Measurements from ENCODE around the gene ARHGEF17.
"Not testable (repeated sequence)": the region's sequence is repeated elsewhere in the genome, so short reads cannot be mapped to it uniquely, and the experiment has no call there.

The ARHGEF17 gene

DNA sequence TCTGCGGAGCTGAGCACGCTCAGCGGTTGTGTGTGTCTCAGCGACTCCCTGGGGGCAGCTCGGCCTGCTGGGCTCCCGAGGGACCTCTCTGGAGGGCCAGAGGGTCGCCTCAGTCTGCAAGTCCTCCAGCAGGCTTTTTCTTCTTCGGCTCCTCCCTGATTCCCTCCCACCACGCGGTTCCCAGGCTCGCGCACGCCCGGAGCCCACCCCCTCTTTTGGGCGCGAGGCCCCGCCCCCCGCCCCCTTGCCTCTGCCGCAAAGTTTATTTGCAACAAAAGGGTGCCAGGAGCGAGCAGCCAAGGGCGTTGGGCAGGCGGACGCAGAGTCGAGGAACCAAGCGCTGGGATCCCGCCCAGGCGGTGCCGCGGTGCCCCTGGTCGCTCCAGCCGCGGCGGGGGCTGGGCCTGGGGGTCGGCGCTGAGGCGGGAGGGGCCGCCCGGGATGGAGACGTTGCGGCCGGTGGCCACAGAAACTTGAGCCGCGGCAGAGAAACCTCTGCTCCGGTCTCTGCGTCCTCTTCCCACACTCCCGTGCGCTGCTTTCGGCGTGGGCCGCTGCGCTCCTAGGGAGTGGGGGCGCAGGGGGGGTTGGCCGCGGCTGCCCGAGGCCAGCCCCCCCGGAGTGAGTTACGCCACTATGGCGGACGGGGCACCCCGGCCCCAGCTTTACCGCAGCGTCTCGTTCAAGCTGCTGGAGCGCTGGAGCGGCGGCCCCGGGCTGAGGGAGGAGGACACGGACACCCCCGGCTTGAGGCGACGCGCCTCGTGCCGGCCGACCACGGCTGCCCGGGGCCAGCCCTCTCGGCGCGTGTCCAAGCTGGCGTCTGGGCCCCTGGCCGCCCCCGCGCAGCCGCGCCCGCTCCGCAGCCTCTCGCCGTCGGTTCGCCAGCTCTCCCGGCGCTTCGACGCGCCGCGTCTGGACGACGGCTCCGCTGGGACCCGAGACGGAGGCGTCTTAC is at the start of gene ARHGEF17:
TSS of gene ARHGEF17 (plus strand) at position 274 of the 958 bp plus-strand sequence. CDS start at position 637, 363 bp downstream.
- DNase-seq = peak; percentile 34

DNA sequence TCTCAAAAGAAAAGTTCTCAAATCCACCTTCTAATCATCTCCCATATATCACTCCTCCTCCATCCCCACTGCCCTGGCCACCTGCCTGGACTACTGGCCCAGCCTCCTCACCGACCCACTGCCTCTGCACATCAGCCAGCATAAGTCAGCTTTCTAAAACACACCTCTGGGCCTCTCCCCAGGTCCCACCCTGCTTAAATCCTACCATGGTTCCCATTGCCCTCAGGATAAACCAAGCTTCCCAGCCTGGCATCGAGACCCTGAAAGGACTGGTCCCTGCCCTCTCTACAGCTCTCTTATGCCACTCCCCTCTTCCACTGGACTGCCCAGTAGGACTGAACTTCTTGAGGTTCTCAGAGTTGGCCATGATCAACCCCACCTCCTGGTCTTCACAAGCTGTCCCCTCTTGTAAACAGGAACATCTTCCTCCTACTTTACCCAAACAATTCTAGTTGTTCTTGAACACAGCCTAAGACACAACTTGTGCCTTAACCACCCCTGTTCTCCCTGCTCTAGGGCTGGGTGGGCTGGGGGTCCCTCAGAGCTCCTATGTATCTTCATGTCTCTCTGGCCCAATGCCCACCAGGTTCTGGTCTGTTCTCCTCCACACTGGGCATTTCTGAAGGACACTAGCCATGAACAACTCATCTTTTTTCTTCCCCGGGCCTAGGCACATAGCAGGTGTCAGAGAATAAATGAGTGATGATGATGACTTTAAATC is 48.5 kb upstream of the ARHGEF17 start:
- in situ Hi-C loops (cut with MboI; ENCODE audit: low pct_unique_long_range_greater_than_20kb, low sequenced_read_pairs) = no loop called here
- no peak for DNase-seq

More for the DNA sequence above, at the start of gene ARHGEF17:
- in situ Hi-C loops (cut with MboI; ENCODE audit: low pct_unique_long_range_greater_than_20kb, low sequenced_read_pairs) = no loop called here

DNA sequence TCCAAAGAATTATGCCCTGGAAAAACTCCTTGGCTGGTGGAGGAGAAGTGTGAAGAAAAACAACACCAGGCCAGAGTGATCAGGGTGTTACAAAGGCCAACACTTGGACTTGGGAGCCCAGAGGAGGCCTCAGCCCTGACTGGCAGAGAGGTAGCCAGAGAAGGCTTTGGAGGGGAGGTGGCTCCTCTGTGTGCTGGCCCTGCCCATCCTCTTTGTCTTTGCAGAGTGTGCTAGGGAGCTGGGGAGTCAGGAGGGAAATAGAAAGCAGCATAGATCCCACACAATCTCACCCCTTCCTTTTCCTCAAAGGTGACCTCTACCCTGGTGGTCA is 48.0 kb upstream of the ARHGEF17 start:
- in situ Hi-C loops (cut with MboI; ENCODE audit: low pct_unique_long_range_greater_than_20kb, low sequenced_read_pairs) = no loop called here
- DNase-seq = no peak

DNA sequence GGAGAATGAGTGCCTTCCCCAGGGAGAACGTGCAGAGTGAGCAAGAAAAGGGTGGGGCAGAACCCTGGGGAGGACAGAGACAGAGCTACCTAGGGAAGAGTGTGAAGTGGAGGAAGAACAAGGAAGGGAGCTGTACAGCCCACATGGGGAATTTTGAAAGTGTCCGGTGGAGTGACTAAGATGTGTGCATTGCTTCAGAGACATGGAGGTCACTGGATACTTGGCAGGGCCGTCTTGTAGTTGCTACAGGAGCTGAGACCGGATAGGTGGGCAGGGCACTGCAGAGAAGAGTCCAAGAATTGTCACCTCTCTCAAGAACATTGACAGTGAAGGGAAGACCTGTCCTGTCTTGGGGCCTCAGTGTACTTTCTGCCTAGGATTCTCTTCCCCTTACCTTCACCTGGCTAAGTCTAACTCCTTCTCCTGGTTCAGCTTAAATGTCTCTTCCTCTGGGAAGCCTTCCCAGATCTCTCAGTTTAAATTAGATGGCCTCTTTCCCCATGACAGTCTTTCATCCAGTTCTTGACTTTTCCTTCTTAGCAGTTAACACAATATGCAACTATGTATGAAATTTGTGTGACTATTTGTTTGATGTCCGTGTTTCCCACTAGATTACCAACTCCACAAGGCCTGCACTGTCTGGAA is 45.1 kb upstream of the ARHGEF17 start:
- no peak for DNase-seq
- in situ Hi-C loops (cut with MboI; ENCODE audit: low pct_unique_long_range_greater_than_20kb, low sequenced_read_pairs) = no loop called here

- in situ Hi-C loops (cut with MboI; ENCODE audit: low pct_unique_long_range_greater_than_20kb, low sequenced_read_pairs) = no loop called here
- DNase-seq = no peak
These were observed 44.4 kb upstream of the ARHGEF17 start for GRCh38 chr11:73263640-73264039.

GRCh38 chr11:73265278-73265810 is 42.7 kb upstream of the ARHGEF17 start:
- in situ Hi-C loops (cut with MboI; ENCODE audit: low pct_unique_long_range_greater_than_20kb, low sequenced_read_pairs) = no loop called here
- no peak for DNase-seq

- no peak for DNase-seq
- in situ Hi-C loops (cut with MboI; ENCODE audit: low pct_unique_long_range_greater_than_20kb, low sequenced_read_pairs) = no loop called here
These were observed 42.0 kb upstream of the ARHGEF17 start for GRCh38 chr11:73265853-73266645.

DNA sequence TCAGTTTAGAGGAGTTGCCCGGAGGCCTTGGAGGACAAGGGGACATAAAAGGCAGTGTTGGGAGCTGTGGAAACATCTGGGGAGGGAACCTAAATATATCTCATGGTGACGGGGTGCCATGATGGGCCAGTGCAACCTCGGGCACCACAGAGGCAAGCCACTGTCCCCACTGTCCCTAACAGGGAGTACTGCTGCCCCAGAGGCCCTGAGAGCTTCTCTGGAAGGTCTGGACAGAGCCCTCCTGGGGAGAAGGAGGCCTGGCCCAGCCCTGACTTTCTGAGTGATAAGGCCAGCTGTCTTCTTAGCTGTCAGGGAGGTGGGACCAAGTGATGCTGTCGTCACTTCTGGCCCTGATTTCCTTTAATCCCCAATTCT is 41.4 kb upstream of the ARHGEF17 start:
- in situ Hi-C loops (cut with MboI; ENCODE audit: low pct_unique_long_range_greater_than_20kb, low sequenced_read_pairs) = no loop called here
- no peak for DNase-seq

DNA sequence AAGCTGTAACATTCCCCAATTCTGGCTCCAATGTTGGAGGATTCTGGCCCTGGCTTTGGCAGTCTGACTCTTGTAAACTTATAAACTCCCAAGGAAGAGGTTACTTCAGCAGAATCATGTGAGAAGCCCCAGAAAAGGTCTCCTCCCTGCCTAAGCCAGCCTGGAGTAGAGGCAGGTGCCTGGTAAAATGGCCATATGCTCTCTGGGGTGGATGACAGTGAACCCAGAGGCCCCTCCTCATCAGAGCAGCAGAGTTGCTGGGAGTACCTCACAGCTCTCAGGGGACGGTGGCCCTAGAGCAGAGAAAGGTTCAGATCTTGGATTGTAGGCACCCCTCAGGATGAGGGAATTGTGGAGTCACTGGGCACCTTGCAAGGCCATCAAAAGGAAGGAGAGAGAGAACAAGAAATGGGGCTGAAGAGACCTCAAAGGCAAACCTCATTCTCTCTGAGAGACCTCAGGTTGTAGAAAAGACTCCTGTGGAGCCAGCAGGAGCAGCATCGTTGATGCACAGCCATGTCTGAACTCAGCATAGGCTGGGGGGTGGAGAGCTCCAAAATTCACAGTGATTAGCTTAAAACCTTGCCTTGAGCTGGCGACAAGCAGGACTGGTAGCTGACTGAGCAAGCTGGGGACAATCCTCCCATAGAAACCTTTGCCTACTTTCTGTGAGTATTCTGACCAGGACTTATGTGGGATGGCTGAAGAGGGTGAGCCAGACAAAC is 40.8 kb upstream of the ARHGEF17 start:
- in situ Hi-C loops (cut with MboI; ENCODE audit: low pct_unique_long_range_greater_than_20kb, low sequenced_read_pairs) = no loop called here
- DNase-seq = no peak

DNA sequence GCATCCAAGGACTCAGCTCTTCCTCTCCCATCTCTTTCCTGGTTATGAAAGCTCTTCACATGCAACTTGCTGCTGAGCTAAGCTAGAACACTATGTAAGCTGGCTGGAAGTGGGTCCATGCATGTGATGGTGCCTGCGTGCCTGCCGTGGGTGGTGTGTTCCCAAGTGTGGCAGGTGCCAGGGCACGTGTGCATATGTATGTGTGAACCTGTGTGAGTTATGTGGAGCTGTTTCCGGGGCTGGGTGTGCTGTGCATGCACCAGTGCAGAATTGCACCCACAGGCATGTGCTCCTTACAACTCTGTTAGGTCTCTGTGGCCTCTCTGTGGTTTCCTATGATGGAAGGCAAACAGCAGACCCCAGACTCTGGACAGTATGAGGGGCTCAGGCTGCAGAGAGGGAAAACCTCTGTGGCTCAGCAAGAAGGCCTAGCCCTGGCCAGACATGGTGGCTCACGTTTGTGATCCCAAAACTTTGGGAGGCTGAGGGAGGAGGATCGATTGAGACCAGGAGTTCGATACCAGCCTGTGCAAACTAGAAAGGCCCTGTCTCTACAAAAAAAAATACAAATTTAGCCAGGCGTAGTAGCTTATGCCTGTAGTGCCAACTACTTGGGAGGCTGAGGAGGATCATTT is 40.1 kb upstream of the ARHGEF17 start:
- DNase-seq = no peak
- in situ Hi-C loops (cut with MboI; ENCODE audit: low pct_unique_long_range_greater_than_20kb, low sequenced_read_pairs) = no loop called here

DNA sequence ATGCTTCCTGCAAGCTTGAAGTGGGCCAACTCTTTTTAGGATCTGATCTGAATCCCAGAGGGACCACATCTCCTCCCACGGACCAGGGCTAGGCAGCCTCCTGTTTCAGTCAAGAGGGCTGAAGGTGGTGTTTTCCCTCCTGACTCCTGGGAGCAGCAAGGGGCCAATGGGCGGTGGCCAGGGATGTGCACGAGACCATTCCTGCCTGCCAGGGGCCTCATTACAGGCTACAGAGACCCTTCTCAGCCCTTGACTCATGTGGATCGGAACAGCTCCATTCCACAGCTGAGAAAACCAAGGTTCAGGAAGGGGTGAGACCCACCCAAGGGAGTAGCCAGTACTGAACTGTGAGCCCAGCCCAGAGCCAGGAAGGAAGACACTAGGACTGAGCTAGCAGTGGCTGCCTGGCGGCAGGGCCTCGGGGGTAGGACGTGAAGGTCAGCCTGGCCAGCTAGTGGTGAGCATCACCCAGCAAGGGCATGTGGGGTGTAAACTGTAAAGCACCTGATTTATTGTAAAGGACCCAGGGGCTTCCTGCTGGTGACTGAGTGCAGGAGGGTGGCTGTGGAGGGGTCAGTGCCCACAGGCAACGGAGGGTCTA is 39.3 kb upstream of the ARHGEF17 start:
- in situ Hi-C loops (cut with MboI; ENCODE audit: low pct_unique_long_range_greater_than_20kb, low sequenced_read_pairs) = no loop called here
- DNase-seq = no peak

DNA sequence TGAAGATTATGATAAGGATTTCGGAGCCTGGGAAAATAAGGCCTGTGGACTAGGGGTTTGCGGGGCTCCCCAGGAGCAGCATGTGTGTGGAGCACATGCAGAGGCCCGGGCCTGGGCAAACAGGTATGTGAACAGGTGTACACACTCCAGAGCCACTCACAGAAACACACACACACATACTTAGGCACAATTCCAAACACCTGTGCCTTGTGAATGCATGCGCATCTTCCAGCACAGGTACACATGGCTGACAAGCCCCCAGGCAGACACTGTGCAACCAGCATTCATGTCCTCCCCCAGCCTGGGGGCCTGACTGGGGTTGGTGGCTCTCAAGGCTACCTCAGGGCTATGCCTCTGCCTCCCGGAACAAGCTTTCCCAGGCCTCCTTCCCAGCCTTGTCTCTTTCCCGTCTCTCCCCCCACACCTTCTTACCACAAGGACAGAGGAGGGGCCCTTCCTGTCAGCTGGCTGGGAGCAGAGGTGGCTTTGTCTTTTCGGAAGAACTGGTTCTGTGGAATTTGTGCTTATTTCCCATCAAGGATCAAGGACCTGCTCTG is 38.5 kb upstream of the ARHGEF17 start:
- in situ Hi-C loops (cut with MboI; ENCODE audit: low pct_unique_long_range_greater_than_20kb, low sequenced_read_pairs) = no loop called here
- no peak for DNase-seq

GRCh38 chr11:73270016-73270854 is 37.8 kb upstream of the ARHGEF17 start:
- in situ Hi-C loops (cut with MboI; ENCODE audit: low pct_unique_long_range_greater_than_20kb, low sequenced_read_pairs) = no loop called here
- no peak for DNase-seq

DNA sequence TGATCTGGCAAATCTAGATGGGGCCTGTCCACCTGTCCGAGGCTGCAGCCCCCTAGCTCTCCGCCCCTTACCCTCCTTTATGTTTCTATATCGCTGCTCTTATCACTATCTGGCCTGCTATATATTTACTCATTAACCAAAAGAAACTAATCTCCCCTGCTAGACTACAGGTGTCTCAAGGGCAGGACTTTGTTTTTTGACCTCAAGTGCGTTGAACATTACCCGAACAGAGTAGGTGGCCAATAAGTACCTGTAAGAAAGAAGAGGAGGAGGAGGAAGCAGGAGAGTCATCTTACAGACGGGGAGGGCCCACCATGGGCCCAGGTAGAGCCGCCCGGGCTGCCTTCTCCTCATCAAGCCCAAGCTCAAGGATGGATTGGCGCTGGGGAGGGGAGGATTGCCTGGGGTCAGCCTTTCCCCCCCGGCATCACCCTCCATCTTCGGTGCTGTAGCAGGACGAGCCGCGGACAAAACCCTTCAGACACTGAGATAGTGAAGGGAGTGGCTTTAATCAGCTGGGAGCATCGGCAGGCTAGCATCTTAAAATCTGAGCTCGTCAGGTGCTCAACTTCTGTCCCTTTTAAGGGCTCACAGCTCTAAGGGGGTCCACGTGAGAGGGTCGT is 37.1 kb upstream of the ARHGEF17 start:
- DNase-seq = no peak
- in situ Hi-C loops (cut with MboI; ENCODE audit: low pct_unique_long_range_greater_than_20kb, low sequenced_read_pairs) = no loop called here

- DNase-seq; in situ Hi-C loops (cut with MboI; ENCODE audit: low pct_unique_long_range_greater_than_20kb, low sequenced_read_pairs): not testable (repeated sequence)
These were observed 36.6 kb upstream of the ARHGEF17 start for GRCh38 chr11:73271478-73271865.
